GM19455 (cell line): ENCODE measurements around the gene SLC9A7.
"Not testable (repeated sequence)": the region's sequence is repeated elsewhere in the genome, so short reads cannot be mapped to it uniquely, and the experiment has no call there.

Experiments
- ATAC-seq: cut with Tn5 transposase; IDR thresholded peaks from one replicate; pipeline ENCODE4 v1.9.1; 2021; ENCODE audit not compliant: unreplicated experiment

The SLC9A7 gene

DNA sequence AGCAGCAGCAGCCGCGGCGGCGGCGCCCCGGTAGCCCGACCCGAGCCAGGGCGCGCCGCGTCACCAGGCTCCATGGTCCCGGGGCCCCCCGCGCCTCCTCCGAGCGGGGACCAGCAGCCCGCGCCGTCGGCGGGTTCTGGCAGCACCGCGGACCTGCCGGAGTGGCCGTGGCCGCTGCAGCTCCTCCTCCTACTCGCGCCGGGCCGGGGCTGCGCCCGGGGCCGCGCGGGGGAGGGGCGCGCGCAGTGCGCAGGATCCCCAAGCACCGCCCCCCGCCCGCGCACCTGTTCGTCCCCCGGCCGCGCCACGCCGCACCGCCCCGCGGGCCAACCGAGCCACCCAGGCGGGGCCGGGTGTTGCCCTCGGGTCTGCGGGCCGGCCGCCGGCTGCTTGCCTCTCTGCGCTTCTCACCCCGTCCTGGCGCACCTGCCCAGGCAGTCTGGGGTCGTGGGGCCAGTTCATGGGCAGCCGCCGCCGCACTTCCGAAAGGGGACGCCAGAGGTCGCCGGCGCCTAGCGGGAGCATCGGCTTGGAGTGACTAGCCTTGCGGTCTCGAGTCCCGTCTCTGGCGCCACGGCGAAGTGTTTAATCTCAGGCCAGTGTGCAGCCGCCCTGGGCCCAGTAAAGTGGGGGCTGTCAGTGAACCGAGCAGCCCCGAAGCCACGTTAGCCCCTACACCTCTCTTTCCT lies at the start of gene SLC9A7:
Gene SLC9A7, minus strand, starts transcription at position 163 of the 689 bp plus-strand sequence. Its CDS starts 89 bp downstream, at position 74.
- peak; percentile 70 for ATAC-seq

- ATAC-seq: no peak
These were observed 46.4 kb upstream of the SLC9A7 start for GRCh38 chrX:46805270-46805669.

DNA sequence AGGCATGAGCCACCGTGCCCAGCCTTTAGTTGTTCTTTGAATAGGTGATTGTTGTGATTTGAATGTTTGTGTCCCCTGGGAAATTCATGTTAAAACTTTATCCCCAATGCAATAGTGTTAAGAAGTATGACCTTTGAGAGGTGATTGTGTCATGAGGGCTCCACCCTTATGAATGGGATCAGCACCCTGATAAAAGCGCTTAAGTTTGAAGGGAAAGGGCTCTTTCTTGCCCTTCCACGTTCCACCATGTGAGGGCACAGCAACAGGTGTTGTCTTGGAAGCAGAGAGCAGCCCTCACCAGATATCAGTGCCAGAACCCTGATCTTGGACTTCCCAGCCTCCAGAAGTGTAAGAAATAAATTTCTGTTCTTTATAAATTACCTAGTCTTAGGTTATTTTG lies 44.2 kb upstream of the SLC9A7 start:
- ATAC-seq: no peak

DNA sequence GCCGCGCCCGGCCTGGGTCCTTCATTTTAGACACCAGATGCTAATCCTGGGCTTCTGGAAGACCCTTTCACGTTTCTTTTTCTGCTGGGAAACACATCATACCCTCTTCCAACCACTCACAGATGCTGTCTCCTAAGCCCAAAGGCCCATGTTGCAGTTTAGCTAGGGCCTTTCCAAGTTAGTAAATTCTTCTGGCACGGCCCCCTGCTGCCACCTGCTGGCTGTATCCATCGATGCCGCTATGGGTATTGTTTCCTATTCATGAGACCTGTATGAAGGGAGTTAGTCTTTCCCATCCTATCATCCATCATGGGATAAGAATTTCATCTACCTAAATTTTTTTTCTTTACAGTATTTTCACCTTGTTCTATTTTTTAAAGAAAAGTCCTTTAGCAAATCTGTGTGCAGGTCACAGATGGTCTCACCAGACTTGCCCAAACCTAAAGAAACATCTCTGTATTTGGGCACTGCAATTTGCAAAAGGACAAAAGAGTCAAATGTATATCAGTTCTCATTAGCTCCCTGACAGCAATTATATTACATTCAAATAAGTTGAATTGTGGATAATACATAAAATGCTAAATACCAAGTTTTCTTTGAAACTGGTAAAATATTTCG lies 37.8 kb upstream of the SLC9A7 start:
- ATAC-seq: no peak

DNA sequence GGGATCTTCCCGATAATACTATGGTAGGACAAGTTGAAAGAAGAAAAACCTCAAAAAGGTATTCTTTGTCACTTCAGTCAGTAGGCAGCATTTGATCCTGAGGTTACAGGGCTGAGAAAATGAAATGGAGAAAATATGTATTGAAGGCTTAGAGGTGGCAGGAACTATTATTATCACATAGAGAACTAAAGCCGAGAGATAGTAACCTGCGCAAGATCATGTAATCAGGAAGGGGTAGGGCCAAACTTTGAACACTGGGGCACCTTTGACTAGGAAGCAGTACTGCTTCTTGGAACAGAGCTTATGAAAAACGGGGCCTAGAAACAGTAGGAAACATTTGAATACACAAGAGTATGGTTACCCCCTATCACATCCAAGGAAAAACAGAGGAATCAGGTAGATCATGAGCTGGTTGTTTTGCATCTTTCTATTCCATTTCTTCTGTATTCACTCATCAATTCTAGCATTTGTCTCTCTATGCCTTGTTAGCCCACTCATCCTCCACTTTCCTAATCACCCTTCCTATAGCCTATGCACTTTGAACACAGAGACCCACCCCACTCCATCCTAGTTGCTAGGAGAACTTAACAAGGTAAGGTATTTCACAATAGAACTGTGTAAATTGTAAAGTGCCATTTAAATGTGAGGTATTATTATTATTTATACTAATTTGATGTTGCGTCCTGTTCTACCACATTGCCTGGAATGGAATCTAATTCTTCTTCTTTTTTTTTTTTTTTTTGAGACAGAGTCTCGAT lies 34.6 kb upstream of the SLC9A7 start:
- no peak for ATAC-seq

DNA sequence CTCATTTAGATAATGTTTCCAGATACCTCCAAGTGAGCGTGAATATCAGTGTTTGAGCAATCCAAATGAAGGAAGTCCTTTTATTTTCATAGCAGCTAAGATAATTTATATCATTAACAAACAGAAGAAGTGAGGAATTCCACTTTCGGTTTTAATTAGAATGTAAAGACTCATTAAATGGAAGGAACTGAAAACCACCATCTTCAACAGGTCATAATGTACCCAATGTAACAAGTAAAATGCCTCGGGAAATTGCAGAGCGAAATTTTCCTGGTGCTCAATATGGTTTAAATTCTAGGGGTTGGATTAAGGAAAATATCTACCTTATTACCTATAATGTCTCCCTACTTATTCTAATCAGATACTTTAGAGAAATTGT lies 33.9 kb upstream of the SLC9A7 start:
- no peak for ATAC-seq

- no peak for ATAC-seq
These were observed 33.2 kb upstream of the SLC9A7 start for GRCh38 chrX:46791927-46792809.

GRCh38 chrX:46788902-46789301 lies 30.0 kb upstream of the SLC9A7 start:
- ATAC-seq: no peak

DNA sequence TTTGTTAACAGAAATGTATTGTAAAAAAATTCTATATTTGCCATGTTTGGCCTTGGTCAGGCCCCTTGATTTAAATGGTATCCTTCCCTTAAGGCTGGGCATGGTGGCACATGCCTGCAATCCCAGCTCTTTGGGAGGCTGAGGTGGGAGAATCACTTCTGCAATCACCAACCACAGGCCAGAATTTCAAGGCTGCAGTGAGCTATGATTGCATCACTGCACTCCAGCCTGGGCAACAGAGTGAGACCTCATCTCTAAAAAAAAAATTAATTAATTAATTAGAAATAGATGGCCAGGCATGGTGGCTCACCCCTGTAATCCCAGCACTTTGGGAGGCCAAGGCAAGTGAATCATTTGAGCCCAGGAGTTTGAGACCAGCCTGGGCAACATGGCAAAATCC lies 25.5 kb upstream of the SLC9A7 start:
- ATAC-seq: not testable (repeated sequence)

GRCh38 chrX:46782034-46782433 lies 23.1 kb upstream of the SLC9A7 start:
- no peak for ATAC-seq

GRCh38 chrX:46777971-46778810 lies 19.3 kb upstream of the SLC9A7 start:
- no peak for ATAC-seq

- no peak for ATAC-seq
These were observed 11.9 kb upstream of the SLC9A7 start for GRCh38 chrX:46770817-46771163.

- no peak for ATAC-seq
These were observed 11.3 kb upstream of the SLC9A7 start for GRCh38 chrX:46770000-46770816.

GRCh38 chrX:46762963-46763362 lies 4.0 kb upstream of the SLC9A7 start:
- no peak for ATAC-seq

DNA sequence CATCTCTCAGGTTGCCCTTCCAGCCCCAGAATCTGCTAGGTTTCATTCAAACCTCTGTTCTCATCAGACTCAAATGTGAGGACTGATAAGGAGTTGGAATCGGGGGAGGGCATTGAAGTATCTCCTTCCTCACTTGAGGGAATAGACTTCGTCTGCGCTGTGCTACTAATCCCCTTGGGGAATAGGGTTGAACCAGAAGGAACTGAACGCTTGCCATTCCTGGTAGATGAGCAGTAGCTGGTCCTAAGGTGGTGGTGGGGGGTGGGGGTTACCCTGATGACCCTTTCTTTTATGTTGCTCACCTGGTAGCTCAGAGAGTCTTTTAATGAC lies 692 bp upstream of the SLC9A7 start:
- ATAC-seq: no peak

DNA sequence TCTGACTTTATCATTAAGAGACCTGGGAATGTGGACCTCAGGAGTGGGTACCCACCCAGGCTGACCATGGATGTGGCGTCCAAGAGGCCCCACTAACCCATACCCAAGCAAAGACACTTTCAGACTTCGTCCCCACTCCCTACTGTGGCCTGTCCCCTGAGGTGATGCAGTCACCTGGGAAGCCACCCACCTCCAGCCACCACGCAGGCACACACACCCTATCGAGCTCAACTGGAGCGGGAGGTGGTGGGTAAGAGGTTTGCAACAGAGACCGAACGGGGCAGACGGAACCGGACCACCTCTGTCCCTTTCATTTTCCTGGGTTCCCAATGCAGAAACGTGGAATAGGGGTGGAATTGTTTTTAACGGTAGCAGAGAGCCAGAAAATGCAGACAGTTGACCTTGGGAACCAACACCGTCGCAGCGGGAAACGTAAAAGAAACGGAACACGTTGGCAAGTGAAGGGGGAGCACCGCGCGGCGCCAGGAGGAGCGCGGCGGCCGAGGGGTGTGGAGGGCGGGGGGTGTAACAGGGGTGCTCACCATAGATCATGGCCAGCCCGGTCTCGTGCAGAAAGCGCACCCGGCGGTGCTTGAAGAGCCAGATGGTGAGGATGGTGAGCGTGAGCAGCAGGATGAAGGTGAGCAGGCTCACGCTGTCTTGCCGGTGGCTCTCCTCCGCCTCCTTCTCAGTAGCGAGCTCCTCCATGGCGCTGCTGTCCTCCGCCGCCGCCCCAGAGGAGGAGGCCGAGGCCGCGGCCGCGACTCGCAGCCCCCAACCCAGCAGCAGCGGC lies 559 bp downstream of the SLC9A7 start:
- peak; percentile 30 for ATAC-seq

GRCh38 chrX:46757593-46757992 lies 1.3 kb downstream of the SLC9A7 start:
- ATAC-seq: no peak

GRCh38 chrX:46757052-46757451 lies 1.9 kb downstream of the SLC9A7 start:
- no peak for ATAC-seq

GRCh38 chrX:46755671-46756070 lies 3.2 kb downstream of the SLC9A7 start:
- no peak for ATAC-seq
